HG03521 (cell line): ENCODE measurements around the gene ZBP1.

Source experiments
- ATAC-seq: cut with Tn5 transposase; IDR thresholded peaks from one replicate; pipeline ENCODE4 v1.9.1; 2021; ENCODE audit warnings: mild to moderate bottlenecking, moderate library complexity; ENCODE audit not compliant: unreplicated experiment

Gene ZBP1

GRCh38 chr20:57601737-57602136 lies 18.5 kb downstream of the ZBP1 start:
- ATAC-seq = no peak

- no peak for ATAC-seq
Measured at GRCh38 chr20:57601211-57601570, 19.0 kb downstream of the ZBP1 start.

- no peak for ATAC-seq
Measured at GRCh38 chr20:57600320-57601210, 19.7 kb downstream of the ZBP1 start.

- no peak for ATAC-seq
Measured at GRCh38 chr20:57598491-57598890, 21.7 kb downstream of the ZBP1 start.

- no peak for ATAC-seq
Measured at GRCh38 chr20:57598060-57598459, 22.2 kb downstream of the ZBP1 start.

GRCh38 chr20:57596998-57597939 lies 23.0 kb downstream of the ZBP1 start:
- no peak for ATAC-seq

GRCh38 chr20:57596358-57596757 lies 23.9 kb downstream of the ZBP1 start:
- no peak for ATAC-seq

GRCh38 chr20:57595041-57596030 lies 24.9 kb downstream of the ZBP1 start:
- no peak for ATAC-seq

- ATAC-seq = no peak
Measured at GRCh38 chr20:57594092-57594951, 25.9 kb downstream of the ZBP1 start.

GRCh38 chr20:57593134-57593886 lies 26.9 kb downstream of the ZBP1 start:
- no peak for ATAC-seq

GRCh38 chr20:57592263-57593092 lies 27.7 kb downstream of the ZBP1 start:
- no peak for ATAC-seq

GRCh38 chr20:57591289-57592229 lies 28.7 kb downstream of the ZBP1 start:
- no peak for ATAC-seq

GRCh38 chr20:57590485-57591288 lies 29.5 kb downstream of the ZBP1 start:
- ATAC-seq = no peak

- no peak for ATAC-seq
Measured at GRCh38 chr20:57589728-57590484, 30.3 kb downstream of the ZBP1 start.

- ATAC-seq = no peak
Measured at GRCh38 chr20:57589123-57589727, 31.0 kb downstream of the ZBP1 start.
